ENCODE measurements around the gene HIRA. TPM values are rescaled to one million over a fixed set of nuclear protein-coding genes. Genes with fewer than 3 reads are reported as not detected.

Gene HIRA
- total and polyA plus RNA-seq, 2 of the 8 experiments (the other 6 are each of a cell fraction or from before 2014, with no cell fraction given): 34.9 to 67.2 TPM

DNA sequence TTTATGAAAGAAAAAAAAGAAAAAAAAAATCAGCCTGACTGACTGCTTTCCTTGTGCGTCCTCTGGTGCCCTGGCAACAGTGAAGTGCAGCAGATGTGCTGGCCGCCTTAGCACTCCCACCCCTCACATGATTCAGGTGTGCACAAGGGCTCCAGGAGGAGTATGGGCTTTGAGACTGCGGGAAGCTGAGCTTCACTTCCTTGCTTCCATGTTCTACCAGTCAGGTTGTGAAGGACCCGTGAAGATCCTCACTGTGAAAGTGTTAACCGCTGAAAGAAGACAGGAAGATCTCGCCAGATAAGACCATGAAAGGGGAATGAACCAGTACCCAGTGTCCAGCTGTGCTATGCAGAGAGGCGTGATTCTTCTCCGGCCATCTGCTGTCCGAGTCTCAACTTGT, 48.2 kb downstream of the HIRA start:
- no peak overlapping the region for H3K18ac ChIP-seq (ENCODE audit: extremely low read depth, low read length)
- no peak overlapping the region for H3K4me3 ChIP-seq (ENCODE audit: extremely low read depth in 1 of 4, insufficient read depth in 2 of 4, low read depth in 3 of 4, low read length in 4 of 4)
- no peaks in the 10 kb centered on the region for H3K79me2 ChIP-seq (ENCODE audit: control insufficient read depth in 1 of 2, insufficient read depth in 2 of 2, low read length in 2 of 2)
- no peak overlapping the region for H3K56ac ChIP-seq (replicated peaks; ENCODE audit: insufficient read length, low read depth, low read length)
- no peaks in the 10 kb centered on the region for H3K9me3 ChIP-seq (ENCODE audit: insufficient read depth in 2 of 2, low read depth in 1 of 2, low read length in 1 of 2)
- 86% methylated on average over 9 of the region's 9 CpGs; no CpG with 5 or more reads in 1 of the 2 experiments for whole genome bisulfite sequencing, 2 experiments (ENCODE audit: extremely low coverage in 1 of 2, insufficient coverage in 1 of 2, insufficient read length in 1 of 2, insufficient replicate concordance in 2 of 2, low coverage in 1 of 2, low lambda C conversion rate in 2 of 2, missing lambda C conversion rate in 1 of 2)
- peaks cover 27 to 70% (median 54%) of the 10 kb centered on the region in 4 experiments for H3K36me3 ChIP-seq (ENCODE audit: control insufficient read depth in 2 of 4, insufficient read depth in 4 of 4, low read length in 3 of 4)
- CTCF ChIA-PET (ENCODE audit: partially characterized antibody): no interaction called here
- no peak overlapping the region for H2AK5ac ChIP-seq (ENCODE audit: low read depth, low read length)
- DNase-seq (ENCODE audit: low read depth in 1 of 2, low spot score in 2 of 2): no peak
- POLR2A ChIA-PET (ENCODE audit: partially characterized antibody): no interaction called here
- no peak overlapping the region for H4K8ac ChIP-seq (ENCODE audit: extremely low read depth, insufficient read depth, low read length)
- H2BK12ac ChIP-seq (ENCODE audit: low read depth, low read length): no peak overlapping the region
- H4K91ac ChIP-seq (replicated peaks; ENCODE audit: insufficient read length, low read length): no peak overlapping the region
- FAIRE-seq: no peak
- no peak overlapping the region for H3K23ac ChIP-seq (ENCODE audit: insufficient read length)
- no peaks in the 10 kb centered on the region for H3K27me3 ChIP-seq (replicated peaks in 1 of 4; ENCODE audit: control insufficient read depth in 3 of 4, extremely low read depth in 1 of 4, insufficient read depth in 3 of 4, low read length in 3 of 4)
- no peak overlapping the region for H3K14ac ChIP-seq (ENCODE audit: insufficient read length)
- H4K20me1 ChIP-seq (replicated peaks in 1 of 2; ENCODE audit: control insufficient read depth in 1 of 2, insufficient read depth in 2 of 2, low read length in 2 of 2): peaks cover 0 to 4% of the 10 kb centered on the region in 2 experiments
- no peak overlapping the region for H3K9ac ChIP-seq (replicated peaks in 1 of 4; ENCODE audit: extremely low read depth in 1 of 4, low read depth in 3 of 4, low read length in 3 of 4)
- H2BK5ac ChIP-seq (ENCODE audit: low read depth, low read length): no peak overlapping the region
- no peak overlapping the region for H2AFZ ChIP-seq (ENCODE audit: low read length)
- H3K27ac ChIP-seq (ENCODE audit: low read depth, low read length): no peak overlapping the region
- H4K5ac ChIP-seq (ENCODE audit: insufficient read length, low read depth, low read length): no peak overlapping the region
- no peak overlapping the region for H2BK120ac ChIP-seq (replicated peaks; ENCODE audit: low read depth, low read length)
- H3K4me1 ChIP-seq (replicated peaks in 1 of 4; ENCODE audit: control insufficient read depth in 3 of 4, insufficient read depth in 4 of 4, low read length in 3 of 4): no peaks in the 10 kb centered on the region
- H3K4me2 ChIP-seq (ENCODE audit: insufficient read depth in 1 of 2, low read depth in 2 of 2, low read length in 2 of 2): no peak overlapping the region
- no peak overlapping the region for H2BK20ac ChIP-seq (ENCODE audit: low read length)
- H2BK15ac ChIP-seq (ENCODE audit: low read length): no peak overlapping the region
- H3K79me1 ChIP-seq (ENCODE audit: low read depth, low read length): no peaks in the 10 kb centered on the region
- H3K23me2 ChIP-seq (ENCODE audit: low read depth, low read length): no peaks in the 10 kb centered on the region
- no peak overlapping the region for H3K4ac ChIP-seq (replicated peaks; ENCODE audit: insufficient read length, low read depth, low read length)
- TF ChIP-seq YY1 (IDR thresholded peaks at IDR 0.05; ENCODE audit: low read depth, low read length) (no peak), SRF (IDR thresholded peaks at IDR 0.05; ENCODE audit: low read depth, low read length) (no peak), SIRT6 (IDR thresholded peaks at IDR 0.05; ENCODE audit: low read length) (no peak), TEAD4 (IDR thresholded peaks at IDR 0.05; ENCODE audit: low read depth, low read length) (no peak), FOSL1 (IDR thresholded peaks at IDR 0.05; ENCODE audit: insufficient read depth, low read depth, low read length) (no peak), ZNF274 (IDR thresholded peaks at IDR 0.05; ENCODE audit: borderline replicate concordance, extremely low read depth, low read length) (no peak), CHD2 (IDR thresholded peaks at IDR 0.05; ENCODE audit: low read length) (no peak), CHD1 (IDR thresholded peaks at IDR 0.05; ENCODE audit: low read depth, low read length) (no peak), POLR2AphosphoS5 (IDR thresholded peaks at IDR 0.05; ENCODE audit: low read depth, low read length) (no peak), RNF2 (IDR thresholded peaks at IDR 0.05; ENCODE audit: borderline replicate concordance, low read depth, low read length, missing control alignments, poor library complexity, severe bottlenecking) (no peak), BCL11A (IDR thresholded peaks at IDR 0.05; ENCODE audit: low read depth in 2 of 2, low read length in 2 of 2) (no peak), JUN (IDR thresholded peaks at IDR 0.05; ENCODE audit: low read depth, low read length) (no peak), CEBPB (IDR thresholded peaks at IDR 0.05; ENCODE audit: low read depth, low read length) (no peak), GABPA (IDR thresholded peaks at IDR 0.05; ENCODE audit: borderline replicate concordance, insufficient read depth, low read length) (no peak), CTBP2 (IDR thresholded peaks at IDR 0.05; ENCODE audit: borderline replicate concordance, insufficient read depth, insufficient read length, low read length) (no peak), SAP30 (IDR thresholded peaks at IDR 0.05; ENCODE audit: insufficient read depth, insufficient replicate concordance, low read length) (no peak)
